Femur (tissue), 1 donor: Measurements from ENCODE around the gene AK8.

ENCODE experiments used
- DNase-seq: peaks from one replicate; pipeline ENCODE4 v3.0.0-alpha.2; 2017

AK8 gene

DNA sequence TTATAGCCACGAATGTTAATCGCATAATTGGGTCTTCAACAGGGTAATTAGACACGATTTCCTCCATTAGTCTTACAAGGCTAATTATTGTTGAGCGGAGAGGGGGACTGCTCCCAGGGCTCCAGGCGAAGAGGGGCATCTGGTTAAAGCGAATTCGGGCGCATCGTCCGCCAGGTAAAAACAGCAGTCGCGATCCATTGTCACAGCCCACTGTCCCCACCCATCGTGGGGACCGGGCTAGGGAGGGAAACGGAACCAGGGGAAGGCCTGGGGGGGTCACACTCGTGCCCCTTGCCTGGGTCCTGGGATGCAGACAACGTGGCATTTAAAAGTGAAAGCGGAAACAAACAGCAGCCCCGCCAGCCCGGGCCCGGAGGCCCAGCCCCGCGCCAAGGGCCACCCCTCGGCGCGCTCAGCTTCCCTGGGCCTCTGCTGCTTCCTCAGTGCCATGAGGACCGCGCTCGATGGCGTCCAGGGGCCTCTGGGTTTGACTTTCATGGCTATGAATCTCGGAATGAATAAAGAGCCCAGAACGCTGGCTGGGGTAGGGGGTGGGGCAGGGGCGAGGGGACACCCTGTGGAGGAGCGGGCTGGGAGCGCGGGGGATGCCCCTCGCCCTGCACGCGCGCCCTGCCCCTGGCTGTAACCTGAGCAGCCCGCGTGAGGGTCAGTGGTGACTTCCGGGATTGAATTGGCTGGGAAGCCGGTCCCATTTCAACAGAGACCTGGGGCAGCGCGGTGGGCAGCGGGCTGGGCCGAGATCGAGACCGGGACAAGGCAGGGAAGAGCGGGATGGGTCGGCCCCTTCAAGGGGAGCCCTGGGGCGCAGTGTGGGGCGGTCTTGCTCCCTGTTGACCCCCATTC, 107.9 kb downstream of the AK8 start:
- peak; percentile 84 for DNase-seq

DNA sequence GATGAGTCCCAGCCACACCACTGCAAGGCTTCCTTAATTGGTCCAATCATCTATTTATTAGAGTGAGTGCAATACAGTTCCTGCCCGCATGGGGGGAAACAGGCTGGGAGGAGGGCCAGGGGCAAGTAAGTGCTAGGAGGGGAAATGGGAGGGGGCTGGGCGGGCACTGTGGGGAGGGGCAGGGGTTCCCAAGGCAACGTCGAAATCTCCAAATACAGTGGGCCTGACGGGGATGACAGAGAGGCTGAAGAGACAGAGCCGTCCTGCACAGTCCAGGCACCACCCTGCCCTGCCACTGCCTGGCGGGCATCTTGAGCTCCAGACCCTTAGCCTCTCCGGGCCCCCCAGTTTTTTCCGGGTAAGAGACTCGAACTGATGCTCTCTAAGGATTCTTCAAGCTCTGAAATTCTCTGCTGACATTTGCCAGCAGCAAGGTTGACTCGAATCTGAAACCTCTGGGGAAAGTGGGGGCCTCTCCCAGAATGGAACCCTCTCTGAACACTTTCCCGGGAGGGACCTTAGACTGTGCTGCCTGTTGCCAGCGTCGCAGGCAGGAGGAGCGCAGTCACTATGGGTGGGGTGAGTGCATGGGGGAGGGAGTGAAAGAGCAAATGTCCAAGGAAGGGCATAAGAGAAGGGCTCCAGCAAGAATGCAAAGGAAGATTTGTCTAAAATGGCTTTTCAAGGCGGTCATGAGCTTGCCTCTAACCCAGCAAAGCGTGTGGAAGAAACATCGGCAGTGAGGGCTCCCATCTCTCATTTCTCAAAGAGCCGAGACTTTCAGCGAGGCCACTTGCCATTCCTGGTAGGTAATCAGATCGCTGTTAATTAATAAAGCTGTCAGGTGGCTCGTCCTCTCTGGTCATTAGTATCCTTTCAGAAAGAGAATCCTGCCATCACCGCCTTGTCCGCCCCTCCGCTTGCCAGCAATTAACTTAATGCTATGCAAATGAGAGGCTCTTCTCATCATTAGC, 108.9 kb downstream of the AK8 start:
- DNase-seq = peak; percentile 84

DNA sequence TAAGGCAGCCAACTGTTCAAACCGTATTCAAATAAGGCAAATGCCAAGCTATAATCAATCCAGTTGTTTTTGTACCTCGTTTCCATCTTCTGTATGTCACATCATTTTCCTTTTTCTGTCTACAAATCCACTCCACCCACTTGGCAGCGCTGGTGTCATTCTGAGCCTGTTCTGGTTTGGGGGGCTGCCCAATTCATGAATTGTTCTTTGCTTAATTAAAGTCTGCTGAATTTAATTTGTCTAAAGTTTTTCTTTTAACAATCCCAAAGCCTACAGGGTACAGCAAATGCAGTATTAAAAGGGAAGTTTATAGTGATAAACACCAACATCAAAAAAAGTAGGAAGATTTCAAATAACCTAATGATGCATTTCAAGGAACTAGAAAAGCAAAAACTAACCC, 114.5 kb downstream of the AK8 start:
- no peak for DNase-seq

DNA sequence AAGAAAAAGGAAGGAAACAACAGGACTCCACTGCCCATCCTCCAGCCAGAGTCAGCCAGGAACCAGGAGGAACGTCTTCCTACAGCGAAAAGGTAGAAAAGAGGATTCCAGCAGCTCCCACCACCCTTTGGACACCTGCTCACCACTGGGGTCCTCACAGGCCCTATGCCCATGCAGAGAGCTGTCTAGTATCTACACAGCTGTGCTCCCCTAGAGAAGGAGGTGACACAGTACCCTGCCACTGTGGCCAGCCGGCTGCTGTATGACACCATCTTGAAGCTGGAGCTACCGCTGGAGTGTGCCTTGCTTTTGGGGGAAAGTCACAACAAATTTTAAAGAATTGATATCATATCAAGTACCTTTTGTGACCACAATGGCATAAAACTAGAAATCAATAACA, 115.2 kb downstream of the AK8 start:
- no peak for DNase-seq

DNA sequence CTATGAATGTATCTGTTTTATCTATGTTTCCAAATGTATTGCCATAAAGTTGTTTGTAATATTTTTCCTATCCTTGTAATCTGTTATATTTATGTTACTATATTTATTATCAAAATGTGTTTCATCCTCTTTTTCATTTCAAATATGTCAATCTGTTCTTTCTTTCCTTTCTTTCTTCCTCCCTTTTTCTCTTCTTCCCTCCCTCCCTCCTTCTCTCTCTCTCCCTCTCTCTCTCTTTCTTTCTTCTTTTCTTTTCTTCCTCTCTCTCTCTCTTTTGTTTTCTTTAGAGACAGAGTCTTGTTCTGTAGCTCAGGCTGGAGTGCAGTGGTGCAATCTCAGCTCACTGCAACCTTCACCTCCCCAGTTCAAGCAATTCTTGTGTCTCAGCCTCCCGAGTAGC, 116.5 kb downstream of the AK8 start:
- DNase-seq = no peak

DNA sequence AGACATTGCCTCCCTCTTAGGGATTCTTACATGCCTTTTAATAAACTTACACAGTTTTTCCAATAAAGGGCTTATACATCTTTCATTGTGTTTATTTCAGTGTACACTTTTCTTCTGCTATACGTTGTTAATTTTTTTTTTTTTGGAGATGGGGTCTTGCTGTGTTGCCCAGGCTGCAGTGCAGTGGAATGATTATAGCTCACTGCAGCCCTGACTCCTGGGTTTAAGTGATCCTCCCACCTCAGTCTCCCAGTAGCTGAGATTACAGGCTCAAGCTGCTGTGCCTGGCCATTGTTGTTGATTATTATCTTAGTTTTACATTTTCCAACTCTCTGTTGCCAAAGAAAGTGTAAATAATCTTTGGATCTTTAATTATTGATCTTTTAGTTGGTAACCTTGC, 118.0 kb downstream of the AK8 start:
- DNase-seq = no peak

DNA sequence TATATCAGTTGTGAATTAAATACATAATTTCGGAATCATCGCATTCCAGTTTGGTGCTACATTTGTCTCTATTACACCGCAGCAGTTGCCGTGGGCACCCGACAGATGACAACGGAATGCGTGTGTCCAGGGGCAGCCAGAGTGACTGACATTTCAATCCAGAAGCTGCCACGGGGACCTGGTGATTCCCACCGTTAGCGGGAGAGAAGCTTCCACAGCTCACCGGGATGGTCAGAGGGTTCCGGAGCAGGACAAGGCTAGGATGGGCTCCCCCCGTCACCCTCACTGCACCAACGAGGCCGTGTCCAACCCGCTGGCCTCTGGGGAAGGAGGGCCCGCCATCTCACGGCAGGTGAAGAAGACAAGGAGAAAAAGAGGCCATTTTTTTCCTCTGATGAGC, 121.1 kb downstream of the AK8 start:
- no peak for DNase-seq

DNA sequence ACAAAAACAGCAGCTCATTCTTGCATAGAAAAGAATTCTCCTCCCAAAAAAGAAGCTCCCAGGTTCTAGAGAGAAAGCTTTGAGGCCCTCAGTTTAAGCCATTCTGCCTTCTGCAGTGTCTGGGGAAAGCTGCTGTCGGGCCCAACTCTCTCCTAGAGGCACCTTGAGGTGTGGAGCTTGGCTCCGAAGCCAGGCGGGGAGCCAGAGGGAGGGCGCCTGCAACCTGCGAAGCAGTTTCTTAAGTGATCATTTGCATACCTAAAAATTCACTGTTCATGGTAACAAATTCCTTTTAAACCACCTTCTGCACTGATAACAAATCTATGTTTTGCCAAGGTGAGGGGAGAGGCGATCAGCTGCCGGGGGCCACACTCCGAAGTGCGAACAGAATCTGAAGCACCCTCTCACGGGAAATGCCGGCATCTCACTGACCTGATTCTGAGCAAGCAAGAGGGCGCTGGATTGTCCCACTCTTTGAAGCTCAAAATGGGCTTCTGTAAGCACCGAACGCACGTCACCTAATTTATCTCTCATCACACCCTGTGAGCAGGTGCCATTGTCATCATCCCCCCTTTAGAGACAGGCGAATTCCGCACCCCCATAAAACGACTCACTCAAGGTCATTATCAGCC, 121.8 kb downstream of the AK8 start:
- DNase-seq = no peak

DNA sequence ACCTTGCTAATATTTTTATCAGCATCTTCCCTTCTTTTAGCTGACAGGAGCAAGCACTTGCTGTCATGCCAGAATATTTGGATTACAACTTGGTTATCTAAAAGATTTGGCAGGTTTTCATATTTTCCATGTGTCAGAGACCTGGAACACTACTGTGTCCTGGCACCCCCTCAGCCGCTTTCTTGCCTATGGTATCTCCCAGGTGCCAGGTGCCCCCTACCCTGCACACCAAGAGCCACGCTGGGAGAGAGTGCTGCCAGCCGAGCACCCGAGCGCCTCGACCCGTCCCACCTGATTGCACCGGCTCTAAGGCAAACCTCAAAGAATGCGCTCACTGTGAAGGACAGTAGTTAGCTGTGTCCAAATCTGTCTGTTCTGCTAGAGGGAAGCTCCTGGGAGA, 123.0 kb downstream of the AK8 start:
- DNase-seq = no peak

DNA sequence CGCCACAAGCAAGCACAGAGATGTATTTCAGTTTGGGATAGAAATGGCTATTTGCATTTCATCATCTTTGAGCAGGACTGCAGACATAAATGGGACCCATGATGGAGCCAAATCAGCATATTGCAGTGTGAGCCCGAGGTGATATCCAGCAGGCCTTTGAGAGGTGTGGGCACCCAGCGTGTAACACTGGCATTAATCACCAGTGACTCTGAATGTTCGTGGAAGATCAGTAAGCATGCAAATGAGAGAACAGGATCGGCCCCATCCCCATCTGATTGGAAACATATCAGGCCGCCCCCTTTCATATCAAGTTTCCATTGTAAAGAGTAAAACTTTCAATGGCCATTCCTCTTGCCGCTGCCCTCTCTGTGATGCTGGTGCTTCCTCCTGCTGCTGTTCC, 123.8 kb downstream of the AK8 start:
- DNase-seq = no peak

DNA sequence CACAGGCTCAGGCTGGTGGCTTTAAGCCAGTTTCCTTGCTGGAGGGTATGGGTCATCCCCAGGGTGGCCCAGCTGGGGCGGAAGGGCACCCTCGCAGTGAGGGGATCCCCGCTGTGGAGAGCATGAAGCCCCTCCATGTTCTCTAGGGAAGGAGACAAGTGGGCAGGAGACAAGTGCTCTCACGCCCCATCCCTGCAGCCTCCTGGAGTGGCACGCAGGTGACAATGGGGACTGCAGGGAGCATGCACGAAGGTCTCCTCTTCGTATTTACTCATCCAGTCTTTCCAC, 124.5 kb downstream of the AK8 start:
- no peak for DNase-seq

DNA sequence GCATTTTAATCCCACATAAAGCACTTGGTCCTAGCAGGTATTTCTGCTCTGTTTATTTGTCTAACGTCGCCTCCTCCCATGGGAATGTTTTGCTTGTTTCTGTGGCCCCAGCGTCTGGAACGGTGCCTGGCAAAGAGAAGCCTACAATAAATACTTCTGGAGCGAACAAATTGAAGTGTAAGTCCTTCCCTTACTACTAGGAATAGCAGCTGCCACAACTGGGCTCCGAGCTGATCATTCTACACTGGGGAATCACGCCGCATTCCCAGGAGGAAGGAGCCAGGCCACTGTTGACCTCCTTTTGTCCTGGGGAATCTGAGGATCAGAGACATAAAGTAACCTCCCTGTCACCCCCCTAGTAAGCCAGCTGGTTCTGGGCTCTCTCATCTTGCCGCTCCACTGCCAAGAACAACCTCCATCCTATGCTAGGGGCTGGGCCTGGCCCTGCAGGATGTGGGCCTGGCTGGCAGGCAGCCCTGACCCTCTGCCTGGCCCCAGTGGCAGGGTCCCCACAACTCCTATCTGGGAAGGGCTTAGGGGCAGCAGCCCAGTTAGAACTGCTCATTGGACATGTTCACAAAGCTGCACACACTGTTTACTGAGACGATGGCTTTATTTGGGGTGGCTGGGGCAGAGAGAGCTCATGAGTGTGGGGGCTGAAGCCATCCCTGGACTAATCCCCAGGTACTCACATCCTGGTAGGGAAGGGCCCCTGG, 125.0 kb downstream of the AK8 start:
- DNase-seq = no peak

DNA sequence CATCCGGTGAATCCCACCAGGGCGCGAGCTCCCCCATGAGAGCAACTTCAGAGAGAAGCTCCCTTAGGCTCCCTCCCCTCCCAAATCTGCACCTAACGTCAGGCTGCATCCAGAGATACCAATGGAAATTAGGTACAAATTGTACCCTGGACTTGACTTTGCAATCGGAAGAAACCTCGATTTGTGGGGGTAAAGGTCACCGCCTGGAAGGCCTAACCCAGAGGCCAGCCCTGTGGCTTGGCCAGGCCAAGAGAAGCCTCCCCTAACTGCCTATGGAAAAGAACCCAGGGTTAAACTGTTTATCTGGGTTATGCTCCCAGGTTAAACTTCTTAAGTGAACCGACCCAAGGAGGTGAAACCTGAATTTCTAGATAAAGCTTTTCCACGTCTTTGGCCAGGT, 127.4 kb downstream of the AK8 start:
- no peak for DNase-seq

DNA sequence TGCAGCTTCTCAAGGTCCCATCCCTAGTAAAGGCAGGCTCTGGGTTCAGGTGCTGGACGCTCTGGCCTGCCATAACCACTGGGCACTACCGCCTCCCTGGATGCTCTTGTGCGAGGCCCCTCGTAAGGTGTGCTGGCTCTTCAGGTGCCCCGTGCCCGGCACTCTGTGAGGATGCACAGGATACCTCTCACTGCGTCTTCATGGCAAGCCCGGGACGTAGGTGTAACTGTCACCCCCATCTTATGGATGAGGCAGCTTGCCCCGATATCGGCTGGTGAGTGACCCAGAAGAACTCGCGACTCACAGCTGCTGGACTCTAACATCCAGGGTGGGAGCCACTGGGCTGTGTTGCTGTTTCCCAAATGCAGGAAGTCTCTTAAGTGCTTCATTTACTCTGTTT, 128.8 kb downstream of the AK8 start:
- no peak for DNase-seq

DNA sequence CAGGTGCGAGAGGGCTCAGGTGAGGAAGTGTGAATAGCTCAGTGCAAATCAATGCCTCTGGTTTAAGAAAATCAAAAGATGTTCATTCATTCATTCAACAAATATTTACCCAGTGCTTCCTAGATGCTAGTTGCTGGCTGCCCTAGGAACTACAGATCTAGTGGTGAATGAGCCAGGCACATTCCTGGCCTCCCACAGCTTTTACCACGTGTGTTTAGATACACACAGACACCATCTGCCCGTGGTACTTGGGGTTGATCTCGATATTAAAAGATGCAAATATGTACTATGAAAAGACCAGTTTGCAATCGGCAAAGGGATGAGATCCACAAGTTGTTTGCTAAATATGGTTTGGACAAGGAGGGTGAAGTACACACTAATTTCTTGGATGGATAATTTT, 129.6 kb downstream of the AK8 start:
- no peak for DNase-seq

DNA sequence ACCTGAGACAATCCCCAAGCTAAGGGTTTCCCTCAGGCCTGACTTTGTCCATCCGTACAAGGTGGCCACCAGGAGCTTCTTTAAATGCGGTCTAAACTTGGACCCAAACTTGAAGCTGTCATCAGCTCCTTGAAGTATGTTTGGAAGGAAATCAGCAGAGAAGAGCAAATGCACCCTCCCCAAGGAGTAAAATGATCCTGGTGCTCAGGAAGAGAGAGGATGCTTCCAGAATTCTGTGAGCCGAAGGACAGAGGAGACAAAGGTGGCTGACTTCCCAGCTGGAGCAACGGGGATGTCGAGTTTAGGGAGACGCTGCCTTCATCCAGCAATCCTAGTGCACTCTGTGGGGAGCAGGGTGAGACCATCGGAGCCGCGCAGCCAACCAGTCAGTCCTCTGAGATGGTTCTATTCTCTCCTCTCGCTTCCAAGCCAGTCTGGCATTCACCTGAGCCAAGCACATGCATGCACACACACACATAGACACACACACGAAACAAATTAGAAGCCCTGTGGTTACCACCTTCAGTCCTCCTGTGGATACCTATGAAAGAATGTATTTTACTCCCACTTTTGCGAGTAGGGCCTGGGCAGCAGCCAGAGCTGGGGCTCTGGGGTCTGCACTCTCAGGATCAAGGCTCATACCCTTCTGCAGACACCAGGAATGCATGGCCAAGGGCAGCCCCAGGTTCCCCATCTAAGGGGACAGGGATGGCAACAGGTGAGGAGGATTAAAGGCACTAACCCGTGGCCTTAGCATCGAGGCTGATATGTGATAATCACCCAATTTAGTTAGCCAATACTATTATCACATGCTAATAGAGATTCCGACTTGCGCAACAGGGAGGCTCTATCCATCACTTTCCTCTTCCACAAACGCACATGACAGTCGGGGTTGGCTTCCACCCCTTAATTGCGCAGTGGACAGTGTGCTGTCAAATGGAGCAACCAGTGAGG, 132.1 kb downstream of the AK8 start:
- DNase-seq = no peak

DNA sequence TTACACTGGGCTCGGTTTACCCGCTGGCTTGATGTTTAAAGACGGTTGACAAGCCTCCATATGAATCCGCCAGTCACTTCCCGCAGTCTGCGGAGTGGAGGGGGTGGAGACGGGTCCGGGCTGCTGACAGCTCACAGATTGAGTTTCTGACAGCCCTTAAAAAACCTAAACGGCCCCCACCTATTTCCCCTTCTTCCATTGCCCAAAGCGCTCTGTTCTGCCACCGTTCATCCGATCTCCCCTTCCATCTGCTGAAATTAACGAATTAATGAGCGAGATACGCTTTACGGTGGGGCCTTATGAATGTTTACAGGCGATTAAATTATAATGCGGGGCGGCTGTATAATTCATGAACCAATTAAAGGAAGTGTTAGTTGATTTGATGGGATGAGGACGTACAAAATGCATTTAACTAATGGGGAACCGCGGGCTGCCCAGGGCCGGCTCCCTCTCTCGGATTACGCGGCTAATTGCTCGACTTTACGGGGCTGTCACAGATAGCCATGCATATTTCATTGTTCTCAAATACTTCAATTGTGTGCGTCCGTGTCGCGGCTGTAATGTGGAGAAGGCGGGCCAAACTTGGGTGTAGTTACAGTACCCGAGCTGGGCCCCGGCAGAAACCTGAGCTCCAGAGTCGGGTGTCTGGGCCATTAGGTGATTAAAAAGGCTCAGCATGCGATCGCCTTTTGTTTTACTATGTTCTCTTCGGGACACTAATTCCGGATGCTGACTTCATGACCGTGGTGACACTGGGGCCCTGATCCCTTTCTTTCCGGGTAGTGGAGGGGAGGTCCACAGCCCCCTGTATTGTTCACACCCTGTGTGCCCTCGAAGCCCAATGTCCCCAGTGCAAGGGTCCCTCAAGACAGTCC, 133.0 kb downstream of the AK8 start:
- peak; percentile 43 for DNase-seq

DNA sequence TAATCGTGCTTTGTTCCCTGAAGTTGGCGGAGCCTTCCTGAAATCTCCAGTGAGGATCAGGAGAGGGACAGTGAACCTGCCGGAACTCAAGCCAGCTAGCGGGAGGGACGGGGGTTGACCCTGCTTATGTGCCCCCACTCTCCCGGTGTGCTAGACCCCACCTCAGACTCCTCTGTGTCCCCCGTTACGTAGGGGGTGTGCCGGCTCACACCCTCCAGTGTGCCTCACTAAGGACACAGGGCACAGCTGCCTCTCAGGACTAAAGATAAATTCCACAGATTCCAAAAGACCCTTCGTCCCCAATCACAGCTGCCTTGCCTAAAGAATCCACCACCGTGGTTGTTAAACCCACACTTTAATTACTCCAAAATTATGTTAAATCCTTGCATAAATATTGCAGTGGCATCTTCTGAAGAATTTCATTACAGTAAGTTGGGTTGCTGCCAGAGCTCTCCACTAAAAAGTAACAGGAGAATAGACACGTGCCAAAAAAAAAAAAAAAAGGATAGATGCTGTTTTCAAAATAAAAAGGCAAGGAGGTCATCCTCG, 134.1 kb downstream of the AK8 start:
- DNase-seq = no peak

DNA sequence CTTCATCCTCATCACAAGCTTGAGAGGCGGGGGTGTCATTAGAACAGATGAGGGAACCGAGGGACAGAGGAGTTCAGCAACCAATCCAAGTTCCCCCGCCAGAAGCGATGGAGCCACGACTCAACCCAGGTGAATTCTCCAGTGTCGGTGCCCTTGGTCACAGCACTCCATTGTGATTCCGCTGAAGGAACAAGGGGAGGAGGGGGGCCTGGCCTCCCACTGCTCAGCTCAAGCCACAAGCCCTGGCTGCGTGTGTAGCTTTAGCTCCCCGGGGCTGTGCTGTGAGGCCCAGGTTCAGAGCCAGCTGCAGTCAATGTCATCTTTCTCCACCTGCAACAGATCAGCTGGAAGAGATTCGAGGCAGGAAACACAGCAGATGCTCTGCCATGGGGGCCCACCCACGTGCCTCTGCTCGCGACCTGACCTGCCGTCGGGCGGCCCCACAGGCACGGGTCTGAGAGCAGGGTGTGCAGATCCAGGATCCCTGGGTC, 135.2 kb downstream of the AK8 start:
- DNase-seq = no peak
